Measurements from ENCODE around the gene MYF6. TPM values are rescaled to one million over a fixed set of nuclear protein-coding genes. Genes with fewer than 3 reads are reported as not detected.

MYF6 gene
- total RNA-seq, 2 experiments from 2014 or later, result not detected

DNA sequence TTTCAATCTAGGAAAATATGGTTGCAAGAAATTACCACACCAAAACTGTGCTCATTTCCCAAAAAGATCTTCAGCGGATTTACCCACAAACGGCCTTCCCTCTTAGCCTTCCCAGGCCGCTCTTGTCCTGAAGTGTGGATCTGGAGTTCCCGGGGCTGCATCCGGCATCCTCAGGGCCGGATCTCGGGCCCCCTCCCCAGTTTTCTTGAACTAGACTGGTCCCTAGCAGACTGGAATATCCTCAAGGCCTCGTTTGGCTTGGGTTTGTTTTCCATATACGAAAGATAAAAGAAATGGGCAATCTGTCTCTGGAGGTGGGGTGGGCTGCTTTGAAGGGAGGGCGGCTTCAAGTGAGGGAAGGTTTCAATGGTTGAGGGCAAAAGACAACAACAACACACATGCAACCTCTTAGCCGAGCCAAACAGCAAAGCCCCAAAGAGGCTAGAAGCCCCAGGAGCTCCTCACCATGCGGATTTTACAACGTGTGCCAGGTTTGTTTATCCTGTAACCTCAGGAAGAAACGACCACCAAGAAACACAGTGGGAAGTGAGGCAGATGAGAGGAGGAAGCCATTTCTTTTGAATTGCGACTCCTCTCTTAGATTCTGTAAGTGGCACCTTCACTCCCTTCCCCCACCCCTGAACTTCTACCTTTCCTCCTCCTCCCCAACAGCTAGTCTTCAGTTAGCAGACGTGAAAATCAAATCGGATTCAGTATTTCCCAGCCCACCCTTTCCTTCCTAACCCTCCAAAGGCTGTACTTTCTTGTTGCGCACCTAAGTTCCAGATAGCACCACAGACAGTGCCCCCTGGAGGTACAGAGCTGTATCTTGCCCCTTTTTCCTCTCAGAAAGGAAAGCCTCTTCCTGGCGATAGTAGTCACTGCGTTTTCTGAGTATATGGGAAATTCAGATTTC is 2.6 kb downstream of the MYF6 start:
- H3K36me3 ChIP-seq (ENCODE audit: insufficient read depth, low read length), result no peaks in the 10 kb centered on the region
- ChIA-PET CTCF (ENCODE audit: unreplicated experiment) (no interaction called here), POLR2A (no interaction called here)
- DNase-seq (ENCODE audit: low spot score), result peak; percentile 22
- no peak overlapping the region for H3K4me3 ChIP-seq (ENCODE audit: low read depth, low read length, poor library complexity, severe bottlenecking)
- H3K27ac ChIP-seq (ENCODE audit: low read depth, low read length, poor library complexity, severe bottlenecking), result no peak overlapping the region
- H3K4me1 ChIP-seq (ENCODE audit: insufficient read depth, low read length, poor library complexity, severe bottlenecking), result no peaks in the 10 kb centered on the region
- H4K20me1 ChIP-seq (ENCODE audit: insufficient read depth, low read length), result no peaks in the 10 kb centered on the region
- TF ChIP-seq EZH2phosphoT487 (IDR thresholded peaks at IDR 0.05; ENCODE audit: borderline replicate concordance, low read depth, low read length), result no peak
- TF ChIP-seq, protein P1, sequence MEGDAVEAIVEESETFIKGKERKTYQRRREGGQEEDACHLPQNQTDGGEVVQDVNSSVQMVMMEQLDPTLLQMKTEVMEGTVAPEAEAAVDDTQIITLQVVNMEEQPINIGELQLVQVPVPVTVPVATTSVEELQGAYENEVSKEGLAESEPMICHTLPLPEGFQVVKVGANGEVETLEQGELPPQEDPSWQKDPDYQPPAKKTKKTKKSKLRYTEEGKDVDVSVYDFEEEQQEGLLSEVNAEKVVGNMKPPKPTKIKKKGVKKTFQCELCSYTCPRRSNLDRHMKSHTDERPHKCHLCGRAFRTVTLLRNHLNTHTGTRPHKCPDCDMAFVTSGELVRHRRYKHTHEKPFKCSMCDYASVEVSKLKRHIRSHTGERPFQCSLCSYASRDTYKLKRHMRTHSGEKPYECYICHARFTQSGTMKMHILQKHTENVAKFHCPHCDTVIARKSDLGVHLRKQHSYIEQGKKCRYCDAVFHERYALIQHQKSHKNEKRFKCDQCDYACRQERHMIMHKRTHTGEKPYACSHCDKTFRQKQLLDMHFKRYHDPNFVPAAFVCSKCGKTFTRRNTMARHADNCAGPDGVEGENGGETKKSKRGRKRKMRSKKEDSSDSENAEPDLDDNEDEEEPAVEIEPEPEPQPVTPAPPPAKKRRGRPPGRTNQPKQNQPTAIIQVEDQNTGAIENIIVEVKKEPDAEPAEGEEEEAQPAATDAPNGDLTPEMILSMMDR (conservative IDR thresholded peaks at IDR 0.05; ENCODE audit: low read length), result peak; percentile 81
- no peaks in the 10 kb centered on the region for H3K9me3 ChIP-seq (ENCODE audit: low read length)
- no TSS peak for BruUV-seq (replicated peaks)
- intact Hi-C loops (cut with micrococcal nuclease; ENCODE audit: unreplicated experiment), result no loop called here
- H3K79me2 ChIP-seq (ENCODE audit: insufficient read depth, low read depth, low read length), result no peaks in the 10 kb centered on the region
- no peaks in the 10 kb centered on the region for H3K9me2 ChIP-seq (ENCODE audit: insufficient read depth, low read length)
- peak overlapping the region; percentile 23; the same call in 1 of the 2 replicates for H2AFZ ChIP-seq (ENCODE audit: low read length)
- no peak overlapping the region for H3K4me2 ChIP-seq (ENCODE audit: low read length)

DNA sequence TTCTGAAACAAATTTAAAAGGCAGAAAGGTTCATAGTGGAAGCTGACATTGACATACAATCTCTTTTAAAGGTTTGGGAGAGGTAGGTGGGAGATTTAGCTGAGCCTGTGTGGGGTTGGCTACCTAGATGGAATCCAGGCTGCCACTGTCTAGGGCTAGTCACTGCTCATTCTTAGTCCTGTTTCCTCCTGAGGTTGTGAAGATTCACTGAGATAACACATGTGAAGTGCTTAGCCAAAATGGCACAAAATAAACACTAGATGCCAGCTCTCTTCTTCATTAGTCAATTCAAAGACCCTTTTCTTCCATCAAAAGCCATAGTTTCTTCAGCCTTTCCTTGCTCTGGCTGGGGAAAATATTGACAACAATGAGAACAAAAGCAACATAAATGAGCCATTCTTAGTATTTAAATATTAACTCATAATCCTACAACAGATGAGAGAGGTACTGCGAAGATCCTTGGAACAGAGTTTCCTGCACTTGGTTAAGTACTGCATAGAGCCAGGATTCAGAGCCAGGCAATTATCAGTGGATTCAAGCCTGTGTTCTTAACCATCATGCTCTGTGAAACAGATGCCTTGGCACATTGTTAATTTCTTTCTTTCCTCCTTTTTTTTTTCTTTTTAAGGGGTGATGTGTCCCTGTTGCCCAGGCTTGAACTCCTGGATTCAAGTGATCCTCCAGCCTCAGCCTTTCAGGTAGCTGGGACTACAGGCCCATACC is 3.5 kb downstream of the MYF6 start:
- Histone ChIP-seq H3K4me2 (ENCODE audit: low read length) (no peak overlapping the region), H3K4me3 (ENCODE audit: low read depth, low read length, poor library complexity, severe bottlenecking) (no peak overlapping the region), H3K79me2 (ENCODE audit: insufficient read depth, low read depth, low read length) (no peaks in the 10 kb centered on the region), H3K27ac (ENCODE audit: low read depth, low read length, poor library complexity, severe bottlenecking) (no peak overlapping the region), H3K36me3 (ENCODE audit: insufficient read depth, low read length) (no peaks in the 10 kb centered on the region), H3K9me3 (ENCODE audit: low read length) (no peaks in the 10 kb centered on the region), H4K20me1 (ENCODE audit: insufficient read depth, low read length) (no peaks in the 10 kb centered on the region), H2AFZ (ENCODE audit: low read length) (no peak overlapping the region), H3K9me2 (ENCODE audit: insufficient read depth, low read length) (no peaks in the 10 kb centered on the region), H3K4me1 (ENCODE audit: insufficient read depth, low read length, poor library complexity, severe bottlenecking) (no peaks in the 10 kb centered on the region)
- TF ChIP-seq, protein P1 (conservative IDR thresholded peaks at IDR 0.05; ENCODE audit: low read length), result peak; percentile 21; the same call in 1 of the 2 replicates
- TF ChIP-seq EZH2phosphoT487 (IDR thresholded peaks at IDR 0.05; ENCODE audit: borderline replicate concordance, low read depth, low read length), result no peak
- no peak for DNase-seq (ENCODE audit: low spot score)
- CTCF ChIA-PET (ENCODE audit: unreplicated experiment), result no interaction called here
- intact Hi-C loops (cut with micrococcal nuclease; ENCODE audit: unreplicated experiment), result no loop called here
- POLR2A ChIA-PET, result no interaction called here
- no TSS peak for BruUV-seq (replicated peaks)

Data from OCI-LY7 (cell line).